ENCODE measurements around the gene PLEKHG4B.

GRCh38 chr5:191949-192690, 100.2 kb downstream of the PLEKHG4B start:
- TF ChIP-seq TAF1 (IDR thresholded peaks at IDR 0.05; ENCODE audit: borderline replicate concordance, low read depth, low read length), result no peak
- no peak for TF ChIP-seq POLR2AphosphoS5 (IDR thresholded peaks at IDR 0.05; ENCODE audit: low read depth, low read length)
- no peak for TF ChIP-seq EZH2phosphoT487 (IDR thresholded peaks at IDR 0.05; ENCODE audit: borderline replicate concordance, low read depth)
- TF ChIP-seq JUND (IDR thresholded peaks at IDR 0.05), result no peak
- no peak for TF ChIP-seq CTCF (IDR thresholded peaks at IDR 0.05)
- TF ChIP-seq SMC3 (IDR thresholded peaks at IDR 0.05; ENCODE audit: low read depth, low read length), result no peak
- no peak for TF ChIP-seq RAD21 (IDR thresholded peaks at IDR 0.05; ENCODE audit: low read length)
- no peak for TF ChIP-seq MAX (IDR thresholded peaks at IDR 0.05; ENCODE audit: low read depth)
- TF ChIP-seq PBX3 (IDR thresholded peaks at IDR 0.05), result no peak
- TF ChIP-seq FOSL2 (IDR thresholded peaks at IDR 0.05; ENCODE audit: borderline replicate concordance, low read depth), result no peak
- TF ChIP-seq MXI1 (IDR thresholded peaks at IDR 0.05; ENCODE audit: low read depth, low read length), result no peak
- TF ChIP-seq RCOR1 (IDR thresholded peaks at IDR 0.05; ENCODE audit: low read length), result no peak
- no peak for TF ChIP-seq TEAD4 (IDR thresholded peaks at IDR 0.05; ENCODE audit: borderline replicate concordance, insufficient read depth)

Measured in SK-N-SH (cell line).